T-helper 2 cell (primary cell): ENCODE data around the gene DBNL.

ENCODE experiments used
- DNase-seq, 5 experiments: peaks; one replicate each; pipeline versions ENCODE4 v3.0.0 to v3.0.0-alpha.2; 2012 to 2022

The DBNL gene

GRCh38 chr7:44078521-44078920, 34.0 kb downstream of the DBNL start:
- no peak for DNase-seq

GRCh38 chr7:44079331-44080021, 35.0 kb downstream of the DBNL start:
- DNase-seq: no peak

DNA sequence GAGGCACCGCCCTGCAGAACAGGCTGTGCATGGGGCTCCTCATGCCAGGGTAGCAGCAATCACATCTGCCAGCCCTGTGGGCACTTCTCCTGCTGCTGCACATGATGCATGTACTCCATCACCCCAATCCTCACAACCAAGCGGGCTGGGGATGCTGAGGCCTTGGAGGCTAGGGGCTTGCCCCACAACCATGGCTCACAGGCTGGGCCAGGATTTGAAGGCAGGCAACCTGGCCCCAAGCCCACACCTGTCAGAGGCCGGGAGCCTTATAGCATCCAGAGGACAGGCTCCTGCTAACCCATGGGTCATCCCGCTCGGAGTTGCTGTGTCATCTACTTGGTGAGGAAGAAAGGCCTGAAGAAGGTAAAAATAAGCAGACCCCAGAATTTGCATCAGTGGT, 35.6 kb downstream of the DBNL start:
- DNase-seq: no peak

DNA sequence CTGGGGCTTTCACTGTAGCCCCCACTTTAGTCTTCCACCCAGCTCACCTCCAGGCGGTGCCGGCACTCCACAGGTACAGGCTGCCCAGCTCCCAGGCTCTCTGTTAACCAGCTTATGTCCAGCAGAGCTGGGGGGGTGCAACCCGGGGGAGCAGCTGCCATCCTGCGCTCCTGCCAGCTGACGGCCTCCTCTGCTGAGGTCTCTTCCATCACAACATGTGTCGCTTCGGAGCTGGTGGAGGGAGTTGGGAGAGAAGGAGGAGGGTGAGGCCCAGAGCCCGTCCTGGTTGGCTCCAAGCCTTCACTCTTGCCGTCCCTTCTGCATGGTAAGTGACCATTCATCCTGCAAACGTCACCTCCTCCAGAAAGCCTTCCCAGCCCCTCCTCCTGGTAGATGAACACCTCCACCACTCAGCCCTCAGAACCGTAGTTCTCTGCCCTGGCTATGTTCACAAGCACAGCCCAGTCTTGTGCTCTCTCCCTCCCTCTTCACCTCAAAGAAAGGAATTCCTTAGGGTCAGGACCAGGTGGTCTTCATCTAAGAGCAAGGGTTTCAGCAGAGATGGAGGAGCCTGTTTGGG, 36.3 kb downstream of the DBNL start:
- DNase-seq: no peak

DNA sequence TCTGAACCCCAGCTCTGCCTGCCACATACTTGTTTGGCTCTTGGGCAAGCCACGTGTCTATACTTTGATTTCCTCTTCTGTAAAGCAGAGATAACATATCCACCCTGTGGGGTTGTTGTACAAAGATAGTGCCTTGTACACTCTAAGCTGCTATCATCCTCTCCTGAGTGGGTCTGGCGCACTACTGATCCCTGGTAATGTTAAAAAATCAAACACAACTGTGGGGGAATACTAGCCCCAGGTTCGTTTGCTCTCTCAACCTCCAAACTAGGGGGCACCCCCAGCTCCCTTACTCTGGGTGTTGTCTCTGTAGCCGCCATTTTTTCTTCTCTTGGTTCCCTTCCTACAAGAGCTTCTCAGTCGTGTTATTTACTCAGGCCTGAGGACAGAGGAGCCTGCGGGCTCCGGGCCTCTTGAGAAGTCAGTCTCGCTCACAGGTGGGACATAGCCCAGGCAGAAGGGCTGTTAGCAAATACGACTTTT, 36.8 kb downstream of the DBNL start:
- peak in 3 of 5 experiments; percentile 26 to 71 (median 27) for DNase-seq

DNA sequence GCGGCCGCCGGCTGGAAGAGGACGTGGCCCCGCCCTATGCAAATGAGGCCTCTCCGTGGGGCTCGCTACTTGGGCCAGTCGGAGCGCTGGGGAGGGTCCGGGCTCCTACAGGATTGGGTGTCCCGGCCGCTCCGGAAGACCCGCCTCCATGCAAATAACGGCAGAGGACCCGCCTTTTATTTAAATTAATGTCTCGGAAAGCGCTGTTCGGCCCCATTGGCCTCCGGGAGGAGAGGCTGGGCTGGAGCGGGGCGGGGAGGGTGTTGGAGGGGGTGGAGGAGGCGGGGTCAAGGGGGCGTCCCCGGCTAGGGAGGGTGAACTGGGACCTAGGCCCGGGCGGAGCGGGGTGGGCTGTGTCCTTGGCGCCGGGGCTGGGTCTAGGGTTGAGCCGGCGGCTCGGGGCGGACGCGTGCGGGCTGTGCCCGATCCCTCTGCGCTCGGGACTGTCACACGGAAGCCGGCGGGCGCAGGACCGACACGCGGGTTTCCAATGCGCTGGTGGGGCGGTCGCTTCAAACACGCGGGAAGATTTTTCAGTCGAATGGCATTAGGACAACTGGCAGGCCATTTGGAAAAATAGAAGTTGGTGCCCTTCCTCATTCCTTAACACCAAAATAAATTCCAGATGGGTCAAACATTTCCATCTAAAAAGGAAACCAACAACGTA, 38.2 kb downstream of the DBNL start:
- peak; percentile 95 to 99 (median 98) for DNase-seq

- DNase-seq: no peak
These were observed 39.3 kb downstream of the DBNL start for GRCh38 chr7:44083796-44084195.

- no peak for DNase-seq
These were observed 40.2 kb downstream of the DBNL start for GRCh38 chr7:44084701-44085100.

GRCh38 chr7:44085546-44085945, 41.0 kb downstream of the DBNL start:
- DNase-seq: no peak

GRCh38 chr7:44086627-44087026, 42.1 kb downstream of the DBNL start:
- no peak for DNase-seq

DNA sequence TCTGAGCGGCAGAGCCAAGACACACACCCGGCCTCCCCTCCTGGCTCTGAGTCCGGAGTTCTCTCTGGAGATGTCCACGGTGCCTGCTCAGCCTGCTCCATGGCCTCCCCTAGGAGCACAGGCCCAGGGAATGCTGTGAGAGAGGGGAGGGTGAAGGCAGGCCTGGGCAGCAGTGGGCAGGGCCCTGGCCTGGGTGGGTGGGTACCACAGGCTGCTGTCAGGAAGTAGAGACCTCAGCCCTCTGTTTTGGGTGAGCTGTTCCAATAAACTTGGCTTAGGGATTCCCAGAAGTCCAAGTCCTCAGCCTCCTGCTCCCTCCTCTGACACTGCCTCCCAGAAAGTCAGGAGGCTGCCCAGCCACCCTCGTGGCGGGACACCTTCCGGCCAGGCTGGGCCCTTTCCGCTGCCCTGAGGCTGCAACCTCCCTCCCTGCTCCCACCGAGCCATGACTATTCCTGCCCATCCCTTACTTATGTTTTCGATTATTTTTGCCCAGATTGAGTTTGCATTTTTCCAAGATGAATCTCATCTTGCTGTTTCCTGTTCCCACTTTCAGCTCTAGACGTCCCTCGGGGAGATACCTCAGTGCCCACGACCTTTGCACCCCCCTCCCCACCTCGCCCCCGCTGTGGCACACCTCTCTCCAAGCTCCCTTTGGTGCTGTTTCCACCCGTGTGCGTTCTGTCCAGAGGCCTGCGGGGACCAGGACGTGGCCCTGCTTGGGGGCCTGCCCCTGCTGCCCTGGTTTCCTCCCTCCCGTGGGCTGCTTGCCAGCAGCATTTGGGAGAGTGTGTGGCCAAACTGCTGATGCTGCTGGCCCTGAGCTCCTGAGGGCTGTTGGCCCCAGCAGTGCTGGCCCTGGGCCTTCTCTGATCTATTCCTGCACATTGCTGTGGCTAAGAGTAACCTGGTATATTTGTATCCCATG, 43.7 kb downstream of the DBNL start:
- DNase-seq: no peak

DNA sequence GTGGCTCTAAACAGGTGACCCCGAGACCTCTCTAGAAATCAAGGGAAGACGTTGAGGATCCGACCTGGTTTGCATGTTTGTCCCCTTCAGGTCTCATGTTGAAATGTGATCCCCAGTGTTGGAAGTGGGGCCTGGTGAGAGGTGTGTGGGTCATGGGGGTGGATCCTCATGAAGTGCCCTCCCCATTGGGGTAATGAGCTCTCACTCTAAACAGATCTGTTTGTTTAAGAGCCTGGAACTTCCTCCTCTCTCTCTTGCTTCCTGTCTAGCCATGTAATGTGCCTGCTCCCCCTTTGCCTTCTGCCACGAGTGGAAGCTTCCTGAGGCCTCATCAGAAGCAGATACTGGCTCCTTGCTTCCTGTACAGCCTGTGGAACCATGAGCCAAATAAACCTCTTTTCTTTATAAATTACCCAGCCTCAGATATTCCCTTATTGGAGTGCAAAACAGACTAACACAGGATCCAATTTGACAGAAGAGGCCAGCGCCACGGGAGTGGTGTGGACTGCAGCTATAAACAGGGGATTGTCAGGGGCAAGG, 48.7 kb downstream of the DBNL start:
- no peak for DNase-seq

GRCh38 chr7:44094365-44094764, 49.9 kb downstream of the DBNL start:
- no peak for DNase-seq

DNA sequence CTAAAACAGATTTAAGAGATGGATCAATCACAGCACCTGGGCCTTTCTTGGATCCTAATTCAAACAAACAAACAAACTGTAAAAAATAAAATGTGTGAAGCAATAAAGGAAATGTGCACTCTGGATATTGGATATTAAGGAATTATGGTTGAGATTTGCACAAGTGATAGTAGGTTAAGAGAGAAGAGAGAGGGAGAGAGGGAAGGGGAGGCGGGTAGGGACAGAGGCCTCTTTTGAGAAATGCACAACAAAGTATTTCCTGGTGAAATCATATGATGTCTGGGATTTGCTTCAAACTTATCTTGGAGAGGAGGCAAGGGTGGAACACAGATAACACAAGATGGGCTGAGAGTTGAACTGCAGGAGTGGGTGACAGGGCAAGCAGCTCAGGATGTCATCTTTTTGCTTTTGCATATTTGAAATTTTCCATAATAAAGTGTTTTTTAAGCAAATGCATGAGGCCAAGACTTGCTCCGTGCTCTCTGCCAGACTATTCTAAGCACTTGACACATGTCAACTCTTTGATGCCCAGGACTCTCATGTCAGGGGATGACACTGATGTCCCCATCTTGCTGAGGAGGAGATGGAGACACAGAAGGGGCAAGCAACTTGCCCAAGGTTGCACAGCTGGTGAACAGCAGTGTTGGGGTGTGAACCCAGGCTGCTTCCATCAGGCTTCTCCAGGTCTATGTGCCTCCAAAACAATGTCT, 50.5 kb downstream of the DBNL start:
- no peak for DNase-seq

DNA sequence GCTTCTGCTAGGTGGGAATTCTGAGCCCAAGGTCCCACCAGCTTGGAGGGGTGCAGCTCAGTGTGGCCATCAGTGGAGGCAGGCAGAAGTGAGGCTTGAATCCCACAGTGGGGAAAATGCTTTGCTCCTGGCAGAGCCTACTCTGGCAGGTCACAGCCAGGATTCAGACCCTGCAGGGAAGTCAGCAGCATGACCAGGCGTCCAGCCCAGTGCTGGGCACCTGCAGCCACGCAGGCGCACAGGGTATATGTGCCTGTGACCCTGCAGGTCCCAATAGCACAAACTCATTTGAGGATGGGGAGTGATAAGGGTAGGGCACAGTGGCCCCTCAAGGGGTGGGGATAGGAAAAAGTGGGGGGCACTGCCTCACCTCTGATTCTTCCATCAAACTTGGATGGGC, 51.3 kb downstream of the DBNL start:
- no peak for DNase-seq

- DNase-seq: no peak
These were observed 51.9 kb downstream of the DBNL start for GRCh38 chr7:44096326-44096881.

DNA sequence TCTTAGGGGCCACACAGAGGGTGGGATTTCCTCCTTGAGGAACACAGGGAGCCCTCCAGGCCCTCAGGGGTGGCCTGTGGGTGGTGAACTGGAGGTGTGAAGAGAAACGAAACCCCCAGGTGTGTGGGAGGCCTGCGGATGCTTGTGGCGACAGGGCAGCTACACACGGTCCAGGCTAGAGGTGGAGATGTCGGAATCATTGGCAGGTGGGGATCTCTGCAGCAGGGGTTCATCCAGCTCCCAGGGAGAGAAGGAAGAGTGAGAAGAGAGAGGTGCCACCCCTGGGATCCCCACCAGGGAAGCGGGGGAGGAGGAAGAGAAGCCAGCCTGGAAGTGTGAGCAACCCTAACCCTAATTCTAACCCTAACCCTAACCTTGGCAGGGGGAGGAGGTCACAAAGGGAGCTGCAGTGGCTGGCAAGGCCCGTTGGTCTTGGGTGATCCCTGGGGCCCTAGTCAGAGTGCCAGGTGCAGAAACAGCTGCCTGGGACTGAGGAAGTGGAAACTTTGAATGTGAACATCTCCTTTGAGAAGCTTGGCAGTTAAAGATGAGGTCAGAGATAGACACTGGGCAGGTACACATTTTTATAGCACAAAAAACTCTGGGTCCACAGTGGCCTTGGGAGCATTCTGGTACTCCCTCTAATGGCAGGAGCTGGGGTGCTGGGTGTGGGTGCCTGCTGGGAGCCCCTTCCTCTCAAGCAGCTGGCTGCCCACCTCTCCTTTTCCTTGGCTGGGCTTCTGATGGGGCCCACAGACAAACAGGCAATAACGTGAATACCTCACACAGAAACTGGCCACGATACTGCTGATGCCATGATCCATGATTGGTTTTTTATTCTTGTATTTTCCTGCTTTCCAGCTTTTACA, 52.8 kb downstream of the DBNL start:
- peak in 1 of 5 experiments; percentile 84 for DNase-seq

GRCh38 chr7:44098092-44099068, 53.9 kb downstream of the DBNL start:
- no peak for DNase-seq

DNA sequence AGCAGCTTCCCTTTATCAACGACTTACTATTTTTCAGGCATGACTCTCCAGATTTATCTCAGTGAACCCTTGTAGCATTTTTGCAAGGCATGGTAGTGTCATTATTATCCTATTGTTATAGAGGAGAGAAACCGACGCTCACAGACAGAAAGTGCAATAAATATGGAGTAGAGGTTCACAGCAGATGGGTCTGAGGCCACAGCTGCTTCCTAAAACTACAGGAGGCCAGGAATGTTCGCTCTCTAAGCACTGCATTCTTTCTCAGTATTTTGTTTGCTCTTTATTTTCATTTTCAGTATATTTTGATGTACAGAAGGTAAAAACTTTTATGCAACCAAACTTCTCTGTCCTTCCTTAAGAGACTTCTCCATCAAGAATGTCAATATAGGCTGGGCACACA, 55.2 kb downstream of the DBNL start:
- no peak for DNase-seq
